Neural progenitor cell (in vitro differentiated cells): ENCODE measurements around the gene ITM2C.

Source experiments
- EZH2 ChIP-seq: fragments of 200-600 bp; sonication (generic); IDR thresholded peaks from 2 replicates; pipeline ENCODE4 v1.6.1; 2017; ENCODE audit warnings: antibody characterized with exemption, mild to moderate bottlenecking, moderate library complexity
- TF ChIP-seq, protein P1 (sequence below): fragments of 200-600 bp; sonication (generic); IDR thresholded peaks from 2 replicates; pipeline ENCODE4 v1.5.1; 2017; ENCODE audit warnings: antibody characterized with exemption, mild to moderate bottlenecking

- TF ChIP-seq, protein P1, sequence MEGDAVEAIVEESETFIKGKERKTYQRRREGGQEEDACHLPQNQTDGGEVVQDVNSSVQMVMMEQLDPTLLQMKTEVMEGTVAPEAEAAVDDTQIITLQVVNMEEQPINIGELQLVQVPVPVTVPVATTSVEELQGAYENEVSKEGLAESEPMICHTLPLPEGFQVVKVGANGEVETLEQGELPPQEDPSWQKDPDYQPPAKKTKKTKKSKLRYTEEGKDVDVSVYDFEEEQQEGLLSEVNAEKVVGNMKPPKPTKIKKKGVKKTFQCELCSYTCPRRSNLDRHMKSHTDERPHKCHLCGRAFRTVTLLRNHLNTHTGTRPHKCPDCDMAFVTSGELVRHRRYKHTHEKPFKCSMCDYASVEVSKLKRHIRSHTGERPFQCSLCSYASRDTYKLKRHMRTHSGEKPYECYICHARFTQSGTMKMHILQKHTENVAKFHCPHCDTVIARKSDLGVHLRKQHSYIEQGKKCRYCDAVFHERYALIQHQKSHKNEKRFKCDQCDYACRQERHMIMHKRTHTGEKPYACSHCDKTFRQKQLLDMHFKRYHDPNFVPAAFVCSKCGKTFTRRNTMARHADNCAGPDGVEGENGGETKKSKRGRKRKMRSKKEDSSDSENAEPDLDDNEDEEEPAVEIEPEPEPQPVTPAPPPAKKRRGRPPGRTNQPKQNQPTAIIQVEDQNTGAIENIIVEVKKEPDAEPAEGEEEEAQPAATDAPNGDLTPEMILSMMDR, result peak; percentile 57
- no peak for TF ChIP-seq EZH2
Observed at GRCh38 chr2:230924470-230925341, 60.0 kb downstream of the ITM2C start, which contains the start of gene GPR55.
